ENCODE measurements around the gene BHLHE40.

DNA sequence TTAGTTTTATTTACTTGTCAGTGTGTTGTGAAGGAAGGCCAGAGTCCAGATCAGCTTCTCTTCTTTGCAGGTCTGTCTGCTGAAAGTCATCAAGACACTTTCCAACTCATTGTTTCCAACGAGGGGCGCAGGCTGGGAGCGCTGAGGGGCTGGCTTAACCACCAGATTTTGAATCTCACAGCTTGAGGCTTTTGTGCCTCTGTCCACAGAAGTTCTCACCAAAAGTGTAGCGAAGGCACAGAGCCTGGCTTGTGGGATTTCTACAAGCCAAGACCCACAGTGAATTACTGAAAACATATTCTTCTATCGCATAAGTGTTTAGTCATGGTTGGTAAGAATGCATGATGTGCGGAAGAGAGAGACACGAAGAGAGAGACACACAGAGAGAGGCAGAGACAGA, 35.2 kb downstream of the BHLHE40 start:
- no peak for TF ChIP-seq EP300 (IDR thresholded peaks at IDR 0.05)
- TF ChIP-seq, protein P1, sequence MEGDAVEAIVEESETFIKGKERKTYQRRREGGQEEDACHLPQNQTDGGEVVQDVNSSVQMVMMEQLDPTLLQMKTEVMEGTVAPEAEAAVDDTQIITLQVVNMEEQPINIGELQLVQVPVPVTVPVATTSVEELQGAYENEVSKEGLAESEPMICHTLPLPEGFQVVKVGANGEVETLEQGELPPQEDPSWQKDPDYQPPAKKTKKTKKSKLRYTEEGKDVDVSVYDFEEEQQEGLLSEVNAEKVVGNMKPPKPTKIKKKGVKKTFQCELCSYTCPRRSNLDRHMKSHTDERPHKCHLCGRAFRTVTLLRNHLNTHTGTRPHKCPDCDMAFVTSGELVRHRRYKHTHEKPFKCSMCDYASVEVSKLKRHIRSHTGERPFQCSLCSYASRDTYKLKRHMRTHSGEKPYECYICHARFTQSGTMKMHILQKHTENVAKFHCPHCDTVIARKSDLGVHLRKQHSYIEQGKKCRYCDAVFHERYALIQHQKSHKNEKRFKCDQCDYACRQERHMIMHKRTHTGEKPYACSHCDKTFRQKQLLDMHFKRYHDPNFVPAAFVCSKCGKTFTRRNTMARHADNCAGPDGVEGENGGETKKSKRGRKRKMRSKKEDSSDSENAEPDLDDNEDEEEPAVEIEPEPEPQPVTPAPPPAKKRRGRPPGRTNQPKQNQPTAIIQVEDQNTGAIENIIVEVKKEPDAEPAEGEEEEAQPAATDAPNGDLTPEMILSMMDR (IDR thresholded peaks at IDR 0.05): no peak
